Mucosa of descending colon (tissue), 3 donors: ENCODE data around the gene OCA2. TPM values are rescaled to one million over a fixed set of nuclear protein-coding genes. Genes with fewer than 3 reads are reported as not detected.

Experiments
- ATAC-seq: fragments of 200-7000 bp; cut with Tn5 transposase; one replicate; pipeline ENCODE4 v1.9.1; 2020; ENCODE audit warnings: mild to moderate bottlenecking, moderate library complexity
- DNase-seq, 3 donors: peaks; one replicate each; pipeline ENCODE4 v3.0.0-alpha.2; 2020
- H3K36me3 ChIP-seq: fragments of 200-600 bp; one replicate; pipeline ENCODE4 v1.8.0; 2021; ENCODE audit warnings: low read depth, mild to moderate bottlenecking
- H3K4me1 ChIP-seq: fragments of 200-600 bp; one replicate; pipeline ENCODE4 v1.8.0; 2021; ENCODE audit warnings: low read depth, mild to moderate bottlenecking
- H3K4me3 ChIP-seq: fragments of 200-600 bp; one replicate; pipeline ENCODE4 v1.8.0; 2021; ENCODE audit warnings: mild to moderate bottlenecking
- H3K9me3 ChIP-seq: fragments of 200-600 bp; one replicate; pipeline ENCODE4 v1.8.0; 2021; ENCODE audit warnings: mild to moderate bottlenecking
- CTCF ChIP-seq: fragments of 200-600 bp; IDR thresholded peaks from one replicate; pipeline ENCODE4 v1.8.0; 2022; ENCODE audit warnings: antibody characterized with exemption, mild to moderate bottlenecking
- intact Hi-C, 2 donors: fragments of 100-400 bp; cut with DNase I in 1 of 2; cut with micrococcal nuclease in 1 of 2; formaldehyde crosslinking; loops; one replicate each; pipeline versions ENCODE4 v1.11.0 to v1.11.1; 2022; cut with DNase I, micrococcal nuclease
- total RNA-seq, 3 donors: library from RNA; stranded (reverse); fragmentation: NEBNext Ultra II Directional in 2 of 3; extraction: Animal tissue kit (Norgen Biotek cat#: 25700) in 2 of 3; gene quantifications; one replicate each; pipeline versions ENCODE4 v1.2.1 to v1.2.4, GENCODE V29; 2021 to 2023
- donor health status: DM: no; HTN: no; CAD: no; lungs with moderate emphysema.
- donor health status: DM: no; HTN: no; CAD: no.
- donor health status: DM: no; HTN: yes; CAD: no.

The OCA2 gene
- total RNA-seq, 3 donors from 2014 or later: 0.22 to 0.32 TPM; not detected in 1

- no peak for TF ChIP-seq CTCF
- DNase-seq: no peak
- ATAC-seq: no peak
- peaks cover 80% of the 10 kb centered on the region for H3K9me3 ChIP-seq
- no peak overlapping the region for H3K4me3 ChIP-seq
- no peaks in the 10 kb centered on the region for H3K4me1 ChIP-seq
- intact Hi-C loops: no loop called here
- no peaks in the 10 kb centered on the region for H3K36me3 ChIP-seq
Observed at GRCh38 chr15:27894645-27895044, 204.5 kb downstream of the OCA2 start.

GRCh38 chr15:27889258-27889657 is 209.9 kb downstream of the OCA2 start:
- peaks cover 87% of the 10 kb centered on the region for H3K9me3 ChIP-seq
- intact Hi-C loops: no loop called here
- no peak for DNase-seq
- no peak for TF ChIP-seq CTCF
- no peaks in the 10 kb centered on the region for H3K4me1 ChIP-seq
- no peak for ATAC-seq
- no peak overlapping the region for H3K4me3 ChIP-seq
- no peaks in the 10 kb centered on the region for H3K36me3 ChIP-seq

GRCh38 chr15:27885201-27885600 is 213.9 kb downstream of the OCA2 start:
- H3K4me3 ChIP-seq: no peak overlapping the region
- ATAC-seq (no peak), DNase-seq (no peak)
- intact Hi-C loops: no loop called here
- peaks cover 83% of the 10 kb centered on the region for H3K9me3 ChIP-seq
- no peaks in the 10 kb centered on the region for H3K4me1 ChIP-seq
- no peak for TF ChIP-seq CTCF
- no peaks in the 10 kb centered on the region for H3K36me3 ChIP-seq

- no peak for TF ChIP-seq CTCF
- Histone ChIP-seq H3K36me3 (no peaks in the 10 kb centered on the region), H3K9me3 (peaks cover 80% of the 10 kb centered on the region), H3K4me1 (no peaks in the 10 kb centered on the region), H3K4me3 (no peak overlapping the region)
- intact Hi-C loops: no loop called here
- ATAC-seq (no peak), DNase-seq (no peak)
Observed at GRCh38 chr15:27884726-27885125, 214.4 kb downstream of the OCA2 start.

- peaks cover 45% of the 10 kb centered on the region for H3K9me3 ChIP-seq
- TF ChIP-seq CTCF: no peak
- H3K36me3 ChIP-seq: no peaks in the 10 kb centered on the region
- no peaks in the 10 kb centered on the region for H3K4me1 ChIP-seq
- intact Hi-C loops: no loop called here
- no peak overlapping the region for H3K4me3 ChIP-seq
- DNase-seq (no peak), ATAC-seq (no peak)
Observed at GRCh38 chr15:27878841-27879240, 220.3 kb downstream of the OCA2 start.

GRCh38 chr15:27873828-27874227 is 225.3 kb downstream of the OCA2 start:
- H3K4me1 ChIP-seq: no peaks in the 10 kb centered on the region
- intact Hi-C loops: no loop called here
- H3K36me3 ChIP-seq: no peaks in the 10 kb centered on the region
- no peak overlapping the region for H3K4me3 ChIP-seq
- DNase-seq: no peak
- TF ChIP-seq CTCF: no peak
- H3K9me3 ChIP-seq: peaks cover 45% of the 10 kb centered on the region
- ATAC-seq: no peak
